Measurements from ENCODE around the gene CYP26B1. TPM values are rescaled to one million over a fixed set of nuclear protein-coding genes. Genes with fewer than 3 reads are reported as not detected.

Gene CYP26B1
- total RNA-seq, 1 experiment from 2014 or later = 0.20 TPM

GRCh38 chr2:72134408-72134996 is 13.2 kb downstream of the CYP26B1 start:
- Mint-ChIP-seq H3K4me1 (peaks cover 15 to 29% of the 10 kb centered on the region in 2 experiments), H3K9me3 (no peaks in the 10 kb centered on the region; a peak in 1 of 5 replicates), H3K4me3 (no peak overlapping the region), H3K27ac (no peak overlapping the region), H3K27me3 (ENCODE audit: low read depth) (peaks cover 23% of the 10 kb centered on the region), H3K36me3 (ENCODE audit: insufficient read depth in 1 of 3, low read depth in 3 of 3) (no peaks in the 10 kb centered on the region)
- no peaks in the 10 kb centered on the region for H3K79me2 ChIP-seq (ENCODE audit: insufficient read depth, low read length)
- H2BK20ac ChIP-seq (ENCODE audit: low read depth, low read length, poor library complexity, severe bottlenecking) = no peak overlapping the region
- no peak overlapping the region for H3K27ac ChIP-seq (ENCODE audit: insufficient read length, low read depth, low read length)
- no peaks in the 10 kb centered on the region for H3K9me3 ChIP-seq (ENCODE audit: control insufficient read depth, low read depth, low read length)
- no peak overlapping the region for H4K5ac ChIP-seq (ENCODE audit: insufficient read length, low read depth, low read length)
- no peak overlapping the region for H2AFZ ChIP-seq (ENCODE audit: low read length)
- H3K27me3 ChIP-seq (ENCODE audit: insufficient read depth, low read length) = no peaks in the 10 kb centered on the region; the same call in 1 of the 2 replicates
- H2BK120ac ChIP-seq (ENCODE audit: low read depth, low read length, poor library complexity, severe bottlenecking) = no peak overlapping the region
- no peak overlapping the region for H3K4me2 ChIP-seq (ENCODE audit: insufficient read depth, insufficient read length, low read length)
- no peak overlapping the region for H3K9ac ChIP-seq (ENCODE audit: extremely low read depth, insufficient read length, low read length)
- no peak overlapping the region for H4K91ac ChIP-seq (ENCODE audit: insufficient read length, low read depth, low read length)
- H3K56ac ChIP-seq (ENCODE audit: insufficient read length, low read depth, low read length) = no peak overlapping the region
- no peak for TF ChIP-seq CTCF (conservative IDR thresholded peaks at IDR 0.05)
- no peaks in the 10 kb centered on the region for H4K20me1 ChIP-seq (ENCODE audit: control insufficient read depth, insufficient read depth, insufficient read length)
- no CpG with 5 or more reads among the region's 10 CpGs for WGBS (ENCODE audit: extremely low coverage, insufficient read length, low lambda C conversion rate)
- H2AK5ac ChIP-seq (ENCODE audit: insufficient read length, low read length) = no peak overlapping the region
- H3K79me1 ChIP-seq (ENCODE audit: insufficient read depth, low read depth, low read length, poor library complexity, severe bottlenecking) = no peaks in the 10 kb centered on the region
- no peaks in the 10 kb centered on the region for H3K23me2 ChIP-seq (ENCODE audit: insufficient read length, low read depth, low read length, poor library complexity, severe bottlenecking)
- H3K14ac ChIP-seq (ENCODE audit: insufficient read depth, low read length) = no peak overlapping the region
- H3K4me1 ChIP-seq (ENCODE audit: insufficient read depth, low read length) = no peaks in the 10 kb centered on the region; the same call in 1 of the 2 replicates
- H2BK15ac ChIP-seq (ENCODE audit: low read depth, low read length) = no peak overlapping the region
- no peak overlapping the region for H2BK5ac ChIP-seq (ENCODE audit: insufficient read length, low read length)
- no peak overlapping the region for H2BK12ac ChIP-seq (ENCODE audit: insufficient read length, low read depth, low read length)
- no peak overlapping the region for H4K8ac ChIP-seq (replicated peaks; ENCODE audit: insufficient read length, low read depth, low read length)
- DNase-seq = peak; percentile 19
- no peak overlapping the region for H3K23ac ChIP-seq (ENCODE audit: insufficient read length, low read depth, low read length)
- no peak overlapping the region for H3K18ac ChIP-seq (ENCODE audit: insufficient read length, low read depth, low read length)
- H3T11ph ChIP-seq (ENCODE audit: low read length) = no peak overlapping the region
- no peak overlapping the region for H3K4ac ChIP-seq (ENCODE audit: low read depth, low read length)
